ENCODE data around the gene JOSD2. TPM values are rescaled to one million over a fixed set of nuclear protein-coding genes. Genes with fewer than 3 reads are reported as not detected.

JOSD2 gene
- total and polyA plus RNA-seq, 9 of the 15 experiments (the other 6 are each of a cell fraction or from before 2014, with no cell fraction given): 0.06 to 14.4 (median 3.1) TPM

DNA sequence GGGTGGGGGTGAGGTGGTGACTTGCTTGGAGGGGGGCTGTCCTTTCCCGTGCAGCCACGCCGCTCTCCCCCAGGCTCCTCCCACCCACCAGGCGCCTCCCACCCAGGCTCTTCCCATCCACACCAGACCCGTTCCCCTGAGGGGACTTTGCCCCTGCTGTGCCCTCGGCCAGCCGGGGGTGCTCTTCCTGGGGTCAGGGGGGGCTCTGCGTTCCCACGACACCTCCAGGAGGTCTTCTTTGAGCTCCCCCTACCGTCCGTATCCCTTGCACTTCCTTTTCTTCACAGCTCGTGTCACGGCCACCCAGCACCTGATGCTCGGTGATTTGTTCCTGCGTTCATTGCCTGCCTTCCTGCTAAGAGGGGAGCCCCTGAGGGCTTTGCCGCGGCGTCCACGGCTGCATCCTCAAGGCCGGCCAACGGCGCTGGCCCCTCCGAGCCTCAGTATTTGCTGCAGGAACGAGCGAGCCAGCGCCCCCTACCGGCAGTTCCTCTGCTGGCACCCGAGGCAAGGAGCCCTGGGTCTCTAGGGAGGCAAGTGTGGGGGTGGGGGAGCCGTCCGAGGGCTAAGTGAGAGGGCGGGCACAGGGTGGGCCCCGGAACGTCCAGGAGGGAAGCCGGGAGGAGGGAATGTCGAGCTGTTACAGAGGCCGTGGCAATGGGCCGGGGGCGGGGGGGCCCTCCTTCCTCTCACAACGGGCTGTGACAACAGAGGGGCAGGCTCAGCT lies 45.5 kb upstream of the JOSD2 start (continued):
- TF ChIP-seq SMC3 (conservative IDR thresholded peaks at IDR 0.05; ENCODE audit: insufficient read depth, low read depth, low read length) (peak; percentile 32; the same call in 1 of the 2 replicates), PCBP2 (IDR thresholded peaks at IDR 0.05; ENCODE audit: low read depth, low read length, poor library complexity, severe bottlenecking) (no peak), ZNF316 (IDR thresholded peaks at IDR 0.05) (no peak), POLR2AphosphoS2 (IDR thresholded peaks at IDR 0.05; ENCODE audit: low read length) (no peak), FOS (IDR thresholded peaks at IDR 0.05; ENCODE audit: extremely low read depth, insufficient read length) (no peak), HDAC8 (tag; IDR thresholded peaks at IDR 0.05) (no peak), ARID2 (IDR thresholded peaks at IDR 0.05) (peak; percentile 46; the same call in 1 of the 2 replicates), POLR3G (IDR thresholded peaks at IDR 0.05; ENCODE audit: extremely low read depth, insufficient read length, insufficient replicate concordance) (no peak), ZNF3 (CRISPR knock-in tag; IDR thresholded peaks at IDR 0.05) (no peak), NR3C1 (CRISPR knock-in tag; IDR thresholded peaks at IDR 0.05) (no peak), ELF2 (CRISPR knock-in tag; IDR thresholded peaks at IDR 0.05) (no peak)
- TF ChIP-seq, protein P1, sequence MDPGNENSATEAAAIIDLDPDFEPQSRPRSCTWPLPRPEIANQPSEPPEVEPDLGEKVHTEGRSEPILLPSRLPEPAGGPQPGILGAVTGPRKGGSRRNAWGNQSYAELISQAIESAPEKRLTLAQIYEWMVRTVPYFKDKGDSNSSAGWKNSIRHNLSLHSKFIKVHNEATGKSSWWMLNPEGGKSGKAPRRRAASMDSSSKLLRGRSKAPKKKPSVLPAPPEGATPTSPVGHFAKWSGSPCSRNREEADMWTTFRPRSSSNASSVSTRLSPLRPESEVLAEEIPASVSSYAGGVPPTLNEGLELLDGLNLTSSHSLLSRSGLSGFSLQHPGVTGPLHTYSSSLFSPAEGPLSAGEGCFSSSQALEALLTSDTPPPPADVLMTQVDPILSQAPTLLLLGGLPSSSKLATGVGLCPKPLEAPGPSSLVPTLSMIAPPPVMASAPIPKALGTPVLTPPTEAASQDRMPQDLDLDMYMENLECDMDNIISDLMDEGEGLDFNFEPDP (CRISPR knock-in tag; IDR thresholded peaks at IDR 0.05): no peak
- TF ChIP-seq, protein P2, sequence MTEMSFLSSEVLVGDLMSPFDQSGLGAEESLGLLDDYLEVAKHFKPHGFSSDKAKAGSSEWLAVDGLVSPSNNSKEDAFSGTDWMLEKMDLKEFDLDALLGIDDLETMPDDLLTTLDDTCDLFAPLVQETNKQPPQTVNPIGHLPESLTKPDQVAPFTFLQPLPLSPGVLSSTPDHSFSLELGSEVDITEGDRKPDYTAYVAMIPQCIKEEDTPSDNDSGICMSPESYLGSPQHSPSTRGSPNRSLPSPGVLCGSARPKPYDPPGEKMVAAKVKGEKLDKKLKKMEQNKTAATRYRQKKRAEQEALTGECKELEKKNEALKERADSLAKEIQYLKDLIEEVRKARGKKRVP (CRISPR knock-in tag; IDR thresholded peaks at IDR 0.05): no peak
- TF ChIP-seq, protein P3, sequence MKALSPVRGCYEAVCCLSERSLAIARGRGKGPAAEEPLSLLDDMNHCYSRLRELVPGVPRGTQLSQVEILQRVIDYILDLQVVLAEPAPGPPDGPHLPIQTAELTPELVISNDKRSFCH (CRISPR knock-in tag; IDR thresholded peaks at IDR 0.05): no peak
- TF ChIP-seq, protein P3 (tag; IDR thresholded peaks at IDR 0.05): no peak
- TF ChIP-seq, protein P4, sequence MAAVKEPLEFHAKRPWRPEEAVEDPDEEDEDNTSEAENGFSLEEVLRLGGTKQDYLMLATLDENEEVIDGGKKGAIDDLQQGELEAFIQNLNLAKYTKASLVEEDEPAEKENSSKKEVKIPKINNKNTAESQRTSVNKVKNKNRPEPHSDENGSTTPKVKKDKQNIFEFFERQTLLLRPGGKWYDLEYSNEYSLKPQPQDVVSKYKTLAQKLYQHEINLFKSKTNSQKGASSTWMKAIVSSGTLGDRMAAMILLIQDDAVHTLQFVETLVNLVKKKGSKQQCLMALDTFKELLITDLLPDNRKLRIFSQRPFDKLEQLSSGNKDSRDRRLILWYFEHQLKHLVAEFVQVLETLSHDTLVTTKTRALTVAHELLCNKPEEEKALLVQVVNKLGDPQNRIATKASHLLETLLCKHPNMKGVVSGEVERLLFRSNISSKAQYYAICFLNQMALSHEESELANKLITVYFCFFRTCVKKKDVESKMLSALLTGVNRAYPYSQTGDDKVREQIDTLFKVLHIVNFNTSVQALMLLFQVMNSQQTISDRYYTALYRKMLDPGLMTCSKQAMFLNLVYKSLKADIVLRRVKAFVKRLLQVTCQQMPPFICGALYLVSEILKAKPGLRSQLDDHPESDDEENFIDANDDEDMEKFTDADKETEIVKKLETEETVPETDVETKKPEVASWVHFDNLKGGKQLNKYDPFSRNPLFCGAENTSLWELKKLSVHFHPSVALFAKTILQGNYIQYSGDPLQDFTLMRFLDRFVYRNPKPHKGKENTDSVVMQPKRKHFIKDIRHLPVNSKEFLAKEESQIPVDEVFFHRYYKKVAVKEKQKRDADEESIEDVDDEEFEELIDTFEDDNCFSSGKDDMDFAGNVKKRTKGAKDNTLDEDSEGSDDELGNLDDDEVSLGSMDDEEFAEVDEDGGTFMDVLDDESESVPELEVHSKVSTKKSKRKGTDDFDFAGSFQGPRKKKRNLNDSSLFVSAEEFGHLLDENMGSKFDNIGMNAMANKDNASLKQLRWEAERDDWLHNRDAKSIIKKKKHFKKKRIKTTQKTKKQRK (IDR thresholded peaks at IDR 0.05; ENCODE audit: borderline replicate concordance, low read depth, low read length): no peak
- TF ChIP-seq, protein P5, sequence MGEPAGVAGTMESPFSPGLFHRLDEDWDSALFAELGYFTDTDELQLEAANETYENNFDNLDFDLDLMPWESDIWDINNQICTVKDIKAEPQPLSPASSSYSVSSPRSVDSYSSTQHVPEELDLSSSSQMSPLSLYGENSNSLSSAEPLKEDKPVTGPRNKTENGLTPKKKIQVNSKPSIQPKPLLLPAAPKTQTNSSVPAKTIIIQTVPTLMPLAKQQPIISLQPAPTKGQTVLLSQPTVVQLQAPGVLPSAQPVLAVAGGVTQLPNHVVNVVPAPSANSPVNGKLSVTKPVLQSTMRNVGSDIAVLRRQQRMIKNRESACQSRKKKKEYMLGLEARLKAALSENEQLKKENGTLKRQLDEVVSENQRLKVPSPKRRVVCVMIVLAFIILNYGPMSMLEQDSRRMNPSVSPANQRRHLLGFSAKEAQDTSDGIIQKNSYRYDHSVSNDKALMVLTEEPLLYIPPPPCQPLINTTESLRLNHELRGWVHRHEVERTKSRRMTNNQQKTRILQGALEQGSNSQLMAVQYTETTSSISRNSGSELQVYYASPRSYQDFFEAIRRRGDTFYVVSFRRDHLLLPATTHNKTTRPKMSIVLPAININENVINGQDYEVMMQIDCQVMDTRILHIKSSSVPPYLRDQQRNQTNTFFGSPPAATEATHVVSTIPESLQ (CRISPR knock-in tag; IDR thresholded peaks at IDR 0.05): no peak
- TF ChIP-seq, protein P6, sequence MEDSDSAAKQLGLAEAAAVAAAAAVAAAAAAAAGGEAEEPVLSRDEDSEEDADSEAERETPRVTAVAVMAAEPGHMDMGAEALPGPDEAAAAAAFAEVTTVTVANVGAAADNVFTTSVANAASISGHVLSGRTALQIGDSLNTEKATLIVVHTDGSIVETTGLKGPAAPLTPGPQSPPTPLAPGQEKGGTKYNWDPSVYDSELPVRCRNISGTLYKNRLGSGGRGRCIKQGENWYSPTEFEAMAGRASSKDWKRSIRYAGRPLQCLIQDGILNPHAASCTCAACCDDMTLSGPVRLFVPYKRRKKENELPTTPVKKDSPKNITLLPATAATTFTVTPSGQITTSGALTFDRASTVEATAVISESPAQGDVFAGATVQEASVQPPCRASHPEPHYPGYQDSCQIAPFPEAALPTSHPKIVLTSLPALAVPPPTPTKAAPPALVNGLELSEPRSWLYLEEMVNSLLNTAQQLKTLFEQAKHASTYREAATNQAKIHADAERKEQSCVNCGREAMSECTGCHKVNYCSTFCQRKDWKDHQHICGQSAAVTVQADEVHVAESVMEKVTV (CRISPR knock-in tag; IDR thresholded peaks at IDR 0.05): no peak
